Sciatic nerve (tissue), 2 donors: ENCODE measurements around the gene B4GALT5. TPM values are rescaled to one million over a fixed set of nuclear protein-coding genes. Genes with fewer than 3 reads are reported as not detected.
"Not testable (repeated sequence)": the region's sequence is repeated elsewhere in the genome, so short reads cannot be mapped to it uniquely, and the experiment has no call there.

ENCODE experiments used
- ATAC-seq: fragments of 200-7000 bp; cut with Tn5 transposase; one replicate; pipeline ENCODE4 v1.9.1; 2020; ENCODE audit warnings: mild to moderate bottlenecking, moderate library complexity
- DNase-seq: peaks from one replicate; pipeline ENCODE4 v3.0.0-alpha.2; 2020; ENCODE audit warnings: low spot score
- intact Hi-C: fragments of 100-400 bp; cut with DNase I; formaldehyde crosslinking; loops from one replicate; pipeline ENCODE4 v1.14.2; 2022
- total RNA-seq: library from RNA; stranded (reverse); fragmentation: NEBNext Ultra II Directional; extraction: Animal tissue kit (Norgen Biotek cat#: 25700); gene quantifications from one replicate; pipeline ENCODE4 v1.2.1, GENCODE V29; 2021
- donor health status: DM: no; HTN: no; CAD: no.
- donor health status: DM: no; HTN: no; CAD: no.

Gene B4GALT5
- total RNA-seq, 1 donor from 2014 or later, result 36.0 TPM

DNA sequence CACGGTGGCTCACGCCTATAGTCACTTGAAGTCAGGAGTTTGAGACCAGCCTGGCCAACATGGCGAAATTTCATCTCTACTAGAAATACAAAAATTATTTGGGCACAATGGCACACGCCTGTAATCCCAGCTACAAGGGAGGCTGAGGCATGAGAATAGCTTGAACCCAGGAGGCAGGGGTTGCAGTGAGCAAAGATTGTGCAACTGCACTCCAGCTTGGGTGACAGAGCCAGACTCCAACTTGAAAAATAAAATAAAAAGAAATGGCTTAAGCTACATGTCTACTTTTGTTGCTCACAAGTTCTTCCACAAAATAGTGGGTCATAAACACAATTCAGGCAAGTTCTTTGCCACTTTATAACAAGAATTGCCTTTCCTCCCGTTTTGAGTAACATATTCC lies 27.1 kb upstream of the B4GALT5 start:
- DNase-seq, result no peak
- no peak for ATAC-seq
- intact Hi-C loops, result no loop called here

DNA sequence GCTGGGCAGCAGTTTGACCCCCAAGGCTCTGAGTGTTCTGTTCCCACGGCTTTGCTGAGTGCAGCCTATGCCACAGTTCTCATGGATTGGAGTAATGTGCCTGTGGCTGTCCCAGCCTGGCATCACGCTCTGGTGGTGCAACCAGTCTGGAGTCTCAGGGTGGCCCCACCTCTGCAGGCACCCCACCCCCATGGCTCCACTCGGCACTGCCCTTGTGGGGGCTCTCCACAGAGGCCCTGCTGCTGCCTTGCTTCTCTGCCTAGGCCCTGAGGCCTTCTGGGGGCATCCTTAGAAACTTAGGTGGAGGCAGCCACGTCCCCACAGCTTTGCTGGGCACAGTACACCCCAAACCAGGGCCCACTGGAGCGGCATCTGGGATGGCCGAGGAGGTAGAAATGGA lies 25.4 kb upstream of the B4GALT5 start:
- ATAC-seq (peak; percentile 10), DNase-seq (no peak)
- intact Hi-C loops, result no loop called here

DNA sequence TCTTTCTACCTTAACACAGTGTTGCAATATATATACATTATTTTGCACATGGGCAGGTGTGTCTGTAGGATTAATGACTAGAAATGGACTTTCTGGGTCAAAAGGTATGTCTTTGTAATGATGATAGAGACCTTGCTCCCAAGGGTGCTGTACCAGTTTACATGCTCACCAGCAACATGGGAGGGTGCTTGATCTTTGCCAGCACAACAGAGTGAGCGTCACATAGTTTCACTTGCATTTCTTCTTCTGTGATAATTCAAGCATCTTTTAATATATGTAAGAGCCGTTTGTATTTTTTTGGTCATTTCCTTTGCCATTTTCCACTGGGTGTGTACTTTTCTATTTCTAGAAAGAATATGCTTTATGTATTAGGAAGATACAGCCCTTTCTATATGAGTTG lies 23.6 kb upstream of the B4GALT5 start:
- intact Hi-C loops, result no loop called here
- DNase-seq (no peak), ATAC-seq (no peak)

DNA sequence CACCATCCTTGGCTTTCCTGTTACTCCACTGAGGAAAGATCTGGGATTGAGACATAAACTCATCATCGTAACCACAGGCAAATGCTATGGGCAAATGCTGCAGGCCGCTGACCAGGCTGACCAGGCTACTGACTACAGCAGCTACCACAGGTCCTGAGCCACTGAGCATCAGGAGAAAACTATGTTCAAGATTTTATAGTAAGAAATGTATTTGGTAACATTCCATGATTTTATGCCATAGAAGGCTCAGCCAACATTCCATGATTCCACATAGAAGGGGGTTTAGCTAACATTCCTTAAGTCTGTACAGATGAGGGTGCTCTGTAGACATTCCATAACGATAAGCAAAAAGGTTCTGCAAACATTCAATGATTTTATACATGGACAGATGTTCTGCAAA lies 16.1 kb upstream of the B4GALT5 start:
- intact Hi-C loops, result loop anchor here (5.0 kb wide), 1 partner anchor 397 kb away; no protein-coding TSS in a partner anchor
- DNase-seq (no peak), ATAC-seq (no peak)

DNA sequence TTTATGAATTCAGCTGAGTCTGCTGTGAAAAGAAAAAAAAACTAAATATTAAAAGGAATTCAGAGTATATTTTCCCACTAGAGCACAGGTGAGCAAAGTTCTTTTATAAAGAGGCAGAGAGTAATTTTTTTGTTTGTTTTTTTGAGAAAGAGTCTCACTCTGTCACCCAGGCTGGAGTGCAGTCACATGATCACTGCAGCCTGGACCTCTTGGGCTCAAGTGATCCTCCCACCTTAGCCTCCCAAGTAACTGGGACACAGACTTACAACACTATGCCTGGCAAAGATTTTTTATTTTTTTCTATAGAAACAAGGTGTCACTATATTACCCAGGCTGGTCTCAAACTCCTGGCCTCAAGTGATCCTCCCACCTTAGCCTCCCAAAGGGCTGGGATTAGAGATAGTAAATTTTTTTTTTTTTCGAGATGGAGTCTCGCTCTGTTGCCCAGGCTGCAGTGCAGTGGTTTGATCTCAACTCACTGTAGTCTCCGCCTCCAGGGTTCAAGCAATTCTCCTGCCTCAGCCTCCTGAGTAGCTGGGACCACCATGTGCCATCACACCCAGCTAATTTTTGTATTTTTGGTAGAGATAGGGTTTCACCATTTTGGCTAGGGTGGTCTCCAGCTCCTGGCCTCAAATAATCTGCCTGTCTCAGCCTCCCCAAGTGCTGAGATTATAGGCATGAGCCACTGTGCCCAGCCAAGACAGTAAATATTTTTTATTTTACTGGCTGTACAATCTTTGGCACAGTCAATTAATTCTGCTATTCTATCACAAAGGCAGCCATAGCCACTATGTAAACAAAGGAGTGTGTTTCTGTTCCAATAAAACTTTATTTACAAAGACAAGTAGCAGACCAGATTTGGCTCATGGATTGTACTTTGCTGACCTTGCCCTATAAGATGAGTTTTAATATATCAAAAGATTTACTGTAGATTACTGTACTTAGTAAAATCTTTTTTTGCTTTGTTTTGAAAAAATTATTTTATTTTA lies 14.5 kb upstream of the B4GALT5 start:
- intact Hi-C loops, result loop anchor here (5.0 kb wide), 1 partner anchor 396 kb away; no protein-coding TSS in a partner anchor
- ATAC-seq (no peak), DNase-seq (no peak)

GRCh38 chr20:49727478-49727877 lies 13.8 kb upstream of the B4GALT5 start:
- DNase-seq, result no peak
- ATAC-seq, result no peak
- intact Hi-C loops, result loop anchor here (5.0 kb wide), 1 partner anchor 395 kb away; no protein-coding TSS in a partner anchor

DNA sequence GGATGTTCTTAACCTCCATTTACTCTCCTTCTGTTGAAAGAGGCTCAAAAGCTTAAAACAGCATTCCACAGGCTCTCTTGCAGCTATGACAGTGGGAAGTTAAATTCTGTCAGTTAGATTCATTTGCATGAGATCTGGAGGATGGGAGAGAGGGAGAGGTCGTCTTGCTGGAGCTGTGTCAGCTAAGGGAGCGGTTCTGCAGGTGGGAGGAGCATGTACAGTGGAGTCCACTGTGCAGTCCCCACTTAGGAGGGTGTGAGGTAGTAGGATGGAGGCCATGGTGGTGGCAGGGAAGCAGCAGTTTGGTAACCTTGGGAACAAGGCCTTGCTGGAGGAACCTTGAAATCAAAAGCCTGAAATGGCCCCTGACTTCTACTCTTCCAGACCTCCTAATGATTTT lies 12.0 kb upstream of the B4GALT5 start:
- intact Hi-C loops, result loop anchor here (5.0 kb wide), 1 partner anchor 393 kb away; no protein-coding TSS in a partner anchor

GRCh38 chr20:49725224-49725606 lies 11.5 kb upstream of the B4GALT5 start:
- intact Hi-C loops, result loop anchor here (5.0 kb wide), 1 partner anchor 393 kb away; no protein-coding TSS in a partner anchor
- not testable (repeated sequence) for ATAC-seq, DNase-seq

More for the DNA sequence above, 12.0 kb upstream of the B4GALT5 start:
- ATAC-seq (no peak), DNase-seq (no peak)

DNA sequence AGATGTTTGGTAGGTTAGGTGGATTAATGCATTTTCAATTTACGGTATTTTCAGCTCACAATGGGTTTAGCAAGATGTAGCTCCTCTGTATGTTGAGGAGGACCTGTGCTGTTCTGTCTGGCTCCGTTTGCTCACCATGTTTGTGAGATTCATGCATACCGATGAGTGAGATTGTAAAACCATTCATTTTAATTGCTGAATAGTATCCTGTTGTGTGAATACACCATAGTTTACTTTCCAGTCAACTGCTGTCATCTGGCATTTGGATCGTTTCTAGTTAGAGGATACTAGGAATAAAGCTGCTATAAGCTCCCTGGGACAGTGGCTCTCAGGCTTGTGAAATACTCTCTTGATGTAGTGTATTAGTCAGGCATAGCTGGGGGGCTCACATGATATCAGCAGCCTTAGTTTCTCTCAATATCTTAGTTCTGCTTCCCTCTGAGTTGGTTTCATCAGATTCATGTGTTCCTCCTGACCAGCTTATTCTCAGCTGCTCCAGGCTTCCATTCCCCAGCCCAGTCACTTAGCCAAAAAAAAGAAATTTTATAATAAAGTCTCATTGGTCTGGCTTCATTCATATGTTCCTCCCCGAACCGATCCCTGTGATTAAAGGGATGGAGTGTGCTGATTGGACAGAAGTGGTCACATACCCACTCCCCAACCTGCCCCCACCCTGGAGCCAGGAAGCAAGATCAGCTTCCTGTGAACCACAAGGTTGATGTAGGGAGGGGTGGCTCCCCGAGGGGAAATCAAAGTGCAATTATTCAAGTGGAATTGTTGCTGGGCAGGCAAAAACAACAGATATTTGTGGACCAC lies 10.9 kb upstream of the B4GALT5 start:
- peak; percentile 99 for ATAC-seq
- intact Hi-C loops, result loop anchor here (5.0 kb wide), 1 partner anchor 392 kb away; no protein-coding TSS in a partner anchor
- DNase-seq, result peak; percentile 81

DNA sequence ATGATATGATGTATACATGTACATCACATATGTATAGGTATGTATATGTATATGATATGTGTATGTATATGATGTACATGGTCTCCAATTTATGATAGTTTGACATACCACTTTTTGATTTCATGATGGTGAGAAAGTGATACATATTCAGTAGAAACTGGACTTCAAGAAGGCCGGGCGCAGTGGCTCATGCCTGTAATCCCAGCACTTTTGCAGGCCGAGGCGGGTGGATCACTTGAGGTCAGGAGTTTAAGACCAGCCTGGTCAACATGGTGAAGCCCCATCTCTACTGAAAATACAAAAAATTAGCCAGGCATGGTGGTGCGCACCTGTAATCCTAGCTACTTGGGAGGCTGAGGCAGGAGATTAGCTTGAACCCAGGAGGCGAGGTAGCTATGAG lies 10.1 kb upstream of the B4GALT5 start:
- intact Hi-C loops, ATAC-seq, DNase-seq: not testable (repeated sequence)

GRCh38 chr20:49721326-49721725 lies 7.6 kb upstream of the B4GALT5 start:
- ATAC-seq, DNase-seq, intact Hi-C loops: not testable (repeated sequence)

DNA sequence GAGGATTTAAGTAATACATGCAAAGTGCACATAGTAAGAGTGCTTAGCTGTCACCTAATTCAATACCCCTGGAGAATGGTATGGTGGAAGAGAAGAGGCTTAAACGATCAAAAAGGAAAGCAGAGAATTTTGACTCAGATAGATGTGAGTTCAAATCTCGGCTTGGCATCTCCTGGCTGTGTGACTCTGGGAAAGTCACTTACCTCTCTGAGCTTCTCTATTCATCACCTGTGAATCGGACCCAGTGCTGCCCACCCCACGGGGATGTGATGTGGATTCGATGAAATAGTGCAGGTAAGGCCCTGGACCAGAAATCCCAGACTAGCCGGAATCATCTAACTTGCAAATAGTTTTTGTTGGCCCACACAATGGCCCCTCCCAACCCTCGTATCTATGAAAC lies 1.8 kb upstream of the B4GALT5 start:
- DNase-seq, result no peak
- ATAC-seq, result no peak
- intact Hi-C loops, result no loop called here

- peak; percentile 57 for ATAC-seq
- DNase-seq, result peak; percentile 65
- intact Hi-C loops, result no loop called here
These were observed 504 bp downstream of the B4GALT5 start for GRCh38 chr20:49712996-49713752.

- intact Hi-C loops, result no loop called here
- no peak for DNase-seq
- peak; percentile 13 for ATAC-seq
These were observed 1.1 kb downstream of the B4GALT5 start for GRCh38 chr20:49712646-49712995.

DNA sequence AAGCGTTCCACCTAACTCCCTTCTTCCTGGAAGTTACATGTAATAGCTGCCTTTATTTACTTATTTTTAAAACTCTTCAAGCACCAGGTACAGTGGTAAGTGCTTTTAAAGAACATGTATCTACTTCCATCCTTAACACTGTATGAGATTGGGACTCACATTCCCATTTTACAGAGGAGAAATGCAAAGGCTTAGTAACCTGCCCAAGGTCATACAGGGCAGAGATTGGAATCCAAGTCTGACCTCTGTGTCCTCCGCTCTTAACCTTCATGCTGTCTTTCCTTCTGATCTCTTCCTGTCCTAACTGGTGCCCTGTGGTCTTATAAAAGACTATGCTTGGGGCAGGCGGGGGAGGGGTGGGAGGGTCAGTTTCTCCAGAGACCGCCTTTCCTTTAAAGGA lies 1.6 kb downstream of the B4GALT5 start:
- peak; percentile 2 for ATAC-seq
- DNase-seq, result no peak
- intact Hi-C loops, result no loop called here

DNA sequence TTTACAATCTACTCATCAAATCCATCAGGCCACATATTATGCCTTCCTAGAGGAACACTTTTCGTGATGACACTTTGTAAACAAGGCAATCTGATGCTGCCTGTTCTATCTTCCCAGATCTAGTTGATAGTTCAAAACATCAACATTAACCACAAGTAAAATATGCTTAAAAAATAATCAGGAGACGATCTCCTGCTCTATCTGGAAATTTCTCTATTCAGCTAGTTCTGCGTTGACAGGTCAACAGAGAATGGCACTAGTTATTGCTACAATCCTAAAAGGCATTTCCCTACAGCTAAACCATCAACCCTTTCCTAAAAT lies 2.1 kb downstream of the B4GALT5 start:
- ATAC-seq, result no peak
- DNase-seq, result no peak
- intact Hi-C loops, result no loop called here

- intact Hi-C loops, result no loop called here
- no peak for ATAC-seq
- no peak for DNase-seq
These were observed 2.6 kb downstream of the B4GALT5 start for GRCh38 chr20:49710971-49711666.

DNA sequence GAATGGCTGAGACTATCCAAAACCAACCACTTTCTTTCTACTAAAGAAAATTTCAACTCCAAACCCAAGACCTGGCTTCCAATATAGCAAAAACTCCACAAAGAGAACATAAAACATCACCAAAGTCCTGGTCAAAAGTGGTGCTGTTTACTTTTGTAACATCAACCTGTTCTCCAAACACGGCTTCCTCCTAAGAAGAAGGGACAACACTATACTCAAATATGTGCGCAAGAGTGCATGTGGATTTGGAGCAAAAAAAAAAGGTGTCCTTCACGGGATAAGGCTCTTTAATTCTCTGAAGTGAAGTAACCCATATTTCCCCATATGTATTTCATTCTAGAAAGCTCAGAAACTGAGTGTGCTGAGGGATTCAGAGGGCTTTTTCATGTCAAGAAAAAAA lies 6.6 kb downstream of the B4GALT5 start:
- intact Hi-C loops, result no loop called here
- DNase-seq (no peak), ATAC-seq (no peak)
